Amygdala (tissue), 56 donors: Measurements from ENCODE around the gene CD40LG.

Source experiments
- DNase-seq, 56 donors: peaks; one replicate each; lab custom pipeline; 2025; lab: John Stamatoyannopoulos, UW

CD40LG gene

GRCh38 chrX:136692271-136692670 lies 44.3 kb downstream of the CD40LG start:
- no peak for DNase-seq

DNA sequence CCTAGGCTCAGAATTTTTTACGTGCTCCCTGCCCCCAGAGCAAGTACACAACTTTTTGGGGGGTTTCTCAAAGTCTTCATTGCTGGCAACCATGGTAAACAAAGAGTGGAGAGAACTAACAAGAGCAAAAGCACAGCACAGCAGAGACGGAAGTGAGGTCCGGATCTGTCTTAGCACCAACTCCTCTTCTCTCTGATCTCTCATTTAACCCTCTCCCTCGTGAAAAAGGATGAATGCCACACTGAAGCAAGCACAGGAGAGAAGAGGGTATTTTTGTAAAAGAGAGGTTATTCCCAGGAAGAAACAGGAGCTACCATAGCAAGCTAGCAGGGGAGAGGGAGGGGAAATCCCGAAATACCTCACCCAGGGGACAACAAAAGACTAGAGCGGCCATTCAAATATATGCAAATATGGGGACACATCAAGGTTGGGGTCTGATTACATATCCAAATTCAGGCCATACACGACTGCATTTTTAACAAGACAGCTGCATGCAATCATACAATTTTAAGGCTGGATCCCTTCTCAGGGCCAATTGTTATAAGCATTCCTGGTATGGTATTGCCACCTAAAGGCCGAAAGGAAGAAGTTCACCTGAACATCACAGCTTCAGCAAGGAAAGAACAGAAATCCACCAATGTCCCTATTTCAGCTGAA lies 46.6 kb downstream of the CD40LG start:
- DNase-seq: peak in 3 of 56 donors; percentile 0 to 1 (median 1)

DNA sequence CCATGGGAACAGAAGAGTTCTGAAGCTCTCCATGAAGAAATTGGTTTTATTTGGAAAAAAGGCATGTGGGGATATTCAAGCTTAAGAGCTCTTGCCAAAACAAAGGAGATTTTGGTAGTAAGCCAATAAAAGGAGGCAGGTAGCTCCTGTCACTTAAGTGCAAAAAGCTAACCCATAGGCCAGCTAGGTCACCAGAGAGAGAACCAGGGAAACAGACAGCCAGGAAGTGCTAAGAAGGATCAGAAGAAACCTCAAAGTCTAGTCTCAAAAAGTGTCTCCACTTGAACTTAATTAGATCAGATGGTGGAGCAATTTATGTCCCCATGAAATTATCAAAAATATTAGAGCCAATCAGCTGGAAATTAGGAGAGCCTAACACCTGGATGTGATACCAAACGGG lies 49.2 kb downstream of the CD40LG start:
- no peak for DNase-seq

DNA sequence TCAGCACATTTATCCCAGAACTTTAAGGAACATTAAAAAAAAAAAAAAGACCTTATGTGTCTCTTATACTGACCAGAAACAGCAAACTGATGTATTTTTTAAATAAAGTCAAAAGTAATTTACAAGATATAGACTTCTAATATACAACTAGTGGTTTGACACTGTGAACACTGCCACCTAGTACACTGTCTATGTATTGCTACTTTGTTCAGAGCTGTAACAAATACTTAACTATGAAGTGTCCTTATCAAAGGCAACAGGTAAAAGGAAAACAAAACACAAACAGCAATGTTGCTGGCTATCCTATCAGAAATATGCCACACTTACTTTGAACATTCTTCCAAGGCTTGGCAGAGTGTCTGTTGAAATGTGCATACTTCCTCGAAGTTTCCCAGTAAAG lies 60.4 kb downstream of the CD40LG start:
- DNase-seq: no peak
